GM13977 (cell line): Measurements from ENCODE around the gene ULK1.

Experiments
- DNase-seq: peaks from one replicate; pipeline ENCODE4 v3.0.0; 2012; ENCODE audit warnings: low spot score
- CTCF ChIP-seq: IDR thresholded peaks from 2 replicates; pipeline ENCODE4 v1.5.1; 2012; ENCODE audit warnings: mild to moderate bottlenecking, control low read depth; ENCODE audit not compliant: insufficient read depth; ENCODE audit errors: extremely low read depth, missing control alignments
- in situ Hi-C: fragments of 300-500 bp; cut with MboI; formaldehyde crosslinking; loops from one replicate; pipeline ENCODE4 v1.12.0; 2022; ENCODE audit warnings: low sequenced_read_pairs, low pct_unique_long_range_greater_than_20kb, mixed read lengths, inconsistent platforms; ENCODE audit not compliant: unreplicated experiment

Gene ULK1

GRCh38 chr12:131930510-131930909 is 36.1 kb downstream of the ULK1 start:
- DNase-seq, result no peak
- in situ Hi-C loops, result no loop called here
- no peak for TF ChIP-seq CTCF

DNA sequence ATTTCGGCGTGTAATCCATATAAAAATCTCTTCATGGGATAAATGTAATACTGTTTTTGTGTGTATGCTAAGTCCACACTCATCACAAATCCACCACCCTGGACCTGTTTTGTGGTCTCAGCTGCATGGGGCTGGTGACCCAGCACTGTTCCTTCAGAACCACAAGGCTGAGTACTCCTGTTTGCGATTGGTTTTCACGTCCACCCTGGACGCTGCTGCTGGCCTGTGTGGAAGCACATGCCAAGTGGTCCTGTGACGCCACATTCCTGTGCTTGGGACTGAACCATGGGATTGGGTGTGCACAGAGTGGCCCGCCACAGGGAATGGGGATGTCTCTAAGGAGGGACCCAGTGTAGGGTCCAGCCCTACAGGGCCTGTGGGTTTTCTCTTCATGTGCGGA is 39.0 kb downstream of the ULK1 start:
- in situ Hi-C loops, result no loop called here
- TF ChIP-seq CTCF, result no peak
- no peak for DNase-seq

- in situ Hi-C loops, result no loop called here
- no peak for TF ChIP-seq CTCF
- no peak for DNase-seq
These were observed 40.1 kb downstream of the ULK1 start for GRCh38 chr12:131934535-131934934.

DNA sequence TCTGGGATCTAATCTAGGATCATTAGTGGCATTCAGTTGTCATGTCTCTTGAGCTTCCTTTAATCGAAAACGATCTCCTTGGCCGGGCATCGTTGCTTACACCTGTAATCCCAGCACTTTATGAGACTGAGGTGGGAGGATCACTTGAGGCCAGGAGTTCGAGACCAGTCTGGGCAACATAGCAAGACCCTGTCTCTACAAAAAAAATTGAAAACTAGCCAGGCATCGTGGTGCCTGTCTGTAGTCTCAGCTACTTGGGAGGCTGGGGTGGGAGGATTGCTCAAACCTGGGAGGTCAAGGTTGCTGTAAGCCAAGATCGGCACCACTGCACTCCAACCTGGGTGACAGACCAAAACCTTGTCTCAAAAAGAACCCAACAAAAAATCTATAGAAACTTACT is 43.7 kb downstream of the ULK1 start:
- DNase-seq, result no peak
- in situ Hi-C loops, result no loop called here
- TF ChIP-seq CTCF, result no peak

GRCh38 chr12:131939007-131939406 is 44.6 kb downstream of the ULK1 start:
- TF ChIP-seq CTCF, result no peak
- in situ Hi-C loops, result no loop called here
- DNase-seq, result no peak

DNA sequence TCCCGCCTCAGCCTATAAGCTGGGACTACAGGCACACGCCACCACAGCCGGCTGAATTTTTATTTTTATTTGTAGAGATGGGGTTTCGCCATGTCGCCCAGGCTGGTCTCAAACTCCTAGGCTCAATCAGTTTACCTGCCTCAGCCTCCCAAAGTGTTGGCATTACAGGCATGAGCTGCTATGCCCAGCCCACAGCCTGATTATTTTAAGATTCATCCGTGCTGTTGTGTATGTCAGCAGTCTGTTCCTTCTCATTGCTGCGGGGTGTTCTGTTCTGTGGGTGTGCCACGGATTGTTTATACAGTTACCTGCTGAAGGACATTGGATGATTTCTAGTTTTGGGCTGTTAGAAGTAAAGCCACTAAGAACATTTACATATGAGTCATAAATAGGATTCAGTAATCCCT is 45.7 kb downstream of the ULK1 start:
- no peak for TF ChIP-seq CTCF
- DNase-seq, result no peak
- in situ Hi-C loops, result no loop called here
